HepG2 (cell line): ENCODE results near the gene AP2A2. TPM values are rescaled to one million over a fixed set of nuclear protein-coding genes. Genes with fewer than 3 reads are reported as not detected.

Experiments used
- ATAC-seq: fragments of 200-7000 bp; cut with Tn5 transposase; 3 replicates; pipeline ENCODE4 v1.9.1; 2020; ENCODE audit warnings: mild to moderate bottlenecking, moderate library complexity
- BruUV-seq: library from RNA; stranded (reverse); fragments of 400-500 nt; replicated peaks from 2 replicates; lab custom pipeline; 2021; lab: Mats Ljungman, UMichigan
- CTCF ChIA-PET: fragments of 300-600 bp; formaldehyde crosslinking; extraction: SDS; loops from one replicate; lab custom pipeline; 2021; ENCODE audit warnings: low total read pairs, inconsistent platforms, low intra/inter-chr PET ratio; lab: Yijun Ruan, JAX
- POLR2A ChIA-PET: fragments of 350-600 bp; sonication (Branson Sonifier 250); formaldehyde crosslinking; loops from one replicate; lab custom pipeline; 2020; ENCODE audit warnings: antibody characterized with exemption, inconsistent platforms; lab: Yijun Ruan, JAX
- DNase-seq: peaks from one replicate; pipeline ENCODE4 v3.0.0-alpha.2; 2015; ENCODE audit warnings: low spot score
- FAIRE-seq: peaks from 3 replicates; lab custom pipeline; 2011; peaks lifted over from hg19 to GRCh38; lab: Jason Lieb, UNC
- H2AFZ ChIP-seq: one replicate; pipeline ENCODE4 v1.6.1; 2011; ENCODE audit warnings: low read length, inconsistent platforms
- H3K27ac ChIP-seq: fragments of 300-600 bp; 3 replicates; pipeline ENCODE4 v1.8.0; 2011; ENCODE audit warnings: mixed run types, mild to moderate bottlenecking, mixed read lengths, low read length, inconsistent platforms; ENCODE audit not compliant: insufficient read depth; ENCODE audit errors: extremely low read length
- H3K27me3 ChIP-seq, 2 experiments: fragments of 200-600 bp in 1 of 2; 2 replicates in 1 of 2; 3 replicates in 1 of 2; pipeline versions ENCODE4 v1.6.0 to v1.8.0; 2011; ENCODE audit warnings: low read length in 2 of 2, mild to moderate bottlenecking in 2 of 2, moderate library complexity in 2 of 2, inconsistent platforms in 1 of 2; ENCODE audit not compliant: insufficient read depth in 2 of 2, control insufficient read depth in 1 of 2
- H3K36me3 ChIP-seq, 2 experiments: fragments of 200-600 bp in 1 of 2; replicated peaks in 1 of 2; 2 replicates in 1 of 2; 3 replicates in 1 of 2; pipeline versions ENCODE4 v1.5.1 to v1.8.0; 2011; ENCODE audit warnings: low read length in 2 of 2, inconsistent platforms in 1 of 2; ENCODE audit not compliant: insufficient read depth in 2 of 2, control insufficient read depth in 1 of 2
- H3K4me1 ChIP-seq: 2 replicates; pipeline ENCODE4 v1.5.1; 2012; ENCODE audit warnings: low read length, inconsistent platforms; ENCODE audit not compliant: insufficient read depth
- H3K4me2 ChIP-seq: 2 replicates; pipeline ENCODE4 v1.6.0; 2011; ENCODE audit warnings: low read depth, low read length, inconsistent platforms
- H3K4me3 ChIP-seq, 3 experiments: fragments of 200-600 bp in 1 of 3; sonication (generic), shearing (Covaris generic) in 1 of 3; replicated peaks in 1 of 3; 2 replicates each; pipeline ENCODE4 v1.5.1; 2011 to 2016; ENCODE audit warnings: low read length in 3 of 3, inconsistent platforms in 2 of 3, low read depth in 2 of 3, mild to moderate bottlenecking in 2 of 3, control low read depth in 1 of 3, mixed read lengths in 1 of 3; ENCODE audit not compliant: insufficient read depth in 1 of 3
- H3K79me2 ChIP-seq: one replicate; pipeline ENCODE4 v1.6.1; 2011; ENCODE audit warnings: low read length, inconsistent platforms; ENCODE audit not compliant: insufficient read depth
- H3K9ac ChIP-seq: 2 replicates; pipeline ENCODE4 v1.6.0; 2011; ENCODE audit warnings: mild to moderate bottlenecking, low read depth, low read length, inconsistent platforms; ENCODE audit not compliant: insufficient read depth
- H3K9me3 ChIP-seq: 2 replicates; pipeline ENCODE4 v1.5.1; 2012; ENCODE audit warnings: mild to moderate bottlenecking, low read length
- H4K20me1 ChIP-seq: 2 replicates; pipeline ENCODE4 v1.6.0; 2011; ENCODE audit warnings: inconsistent platforms, mild to moderate bottlenecking, low read length, moderate library complexity; ENCODE audit not compliant: insufficient read depth
- ARHGAP35 ChIP-seq: sonication (generic); formaldehyde crosslinking; IDR thresholded peaks from 2 replicates; pipeline ENCODE4 v1.9.0; 2022; ENCODE audit warnings: mild to moderate bottlenecking, inconsistent platforms, moderate library complexity, missing genetic modification reagents, borderline replicate concordance
- ARID4A ChIP-seq: sonication (generic); formaldehyde crosslinking; IDR thresholded peaks from 2 replicates; pipeline ENCODE4 v1.5.0; 2020; ENCODE audit warnings: mild to moderate bottlenecking, missing genetic modification reagents, borderline replicate concordance
- BCL3 ChIP-seq: sonication (generic); formaldehyde crosslinking; IDR thresholded peaks from 2 replicates; pipeline ENCODE4 v1.5.1; 2020; ENCODE audit warnings: mild to moderate bottlenecking, missing genetic modification reagents, moderate library complexity
- DDIT3 ChIP-seq: sonication (generic); formaldehyde crosslinking; IDR thresholded peaks from 2 replicates; pipeline ENCODE4 v1.4.0; 2020; ENCODE audit warnings: mild to moderate bottlenecking, missing genetic modification reagents
- FOXO4 ChIP-seq: sonication (generic); formaldehyde crosslinking; conservative IDR thresholded peaks from 2 replicates; pipeline ENCODE4 v1.8.1; 2023; ENCODE audit warnings: missing genetic modification reagents
- GFI1 ChIP-seq: sonication (generic); formaldehyde crosslinking; IDR thresholded peaks from 2 replicates; pipeline ENCODE4 v1.5.0; 2020; ENCODE audit warnings: missing genetic modification reagents, mild to moderate bottlenecking, borderline replicate concordance
- KLF16 ChIP-seq, 2 experiments: sonication (generic) in 1 of 2; formaldehyde crosslinking in 1 of 2; IDR thresholded peaks; 2 replicates each; pipeline versions ENCODE4 v1.6.1 to v1.8.0; 2016 to 2023; ENCODE audit warnings: missing genetic modification reagents in 2 of 2, missing compliant biosample characterization in 1 of 2
- SIX4 ChIP-seq: sonication (generic); formaldehyde crosslinking; IDR thresholded peaks from 2 replicates; pipeline ENCODE4 v1.4.0; 2020; ENCODE audit warnings: missing genetic modification reagents
- SOX13 ChIP-seq, 3 experiments: fragments of 450-650 bp in 1 of 3; sonication (generic) in 1 of 3; formaldehyde crosslinking in 1 of 3; IDR thresholded peaks in 2 of 3; conservative IDR thresholded peaks in 1 of 3; 2 replicates each; pipeline versions ENCODE4 v1.5.0 to v1.6.1; 2016 to 2020; ENCODE audit warnings: antibody characterized with exemption in 1 of 3, mild to moderate bottlenecking in 1 of 3, missing compliant biosample characterization in 1 of 3, missing genetic modification reagents in 1 of 3, moderate library complexity in 1 of 3
- SSRP1 ChIP-seq: IDR thresholded peaks from 2 replicates; pipeline ENCODE4 v1.6.1; 2016; ENCODE audit warnings: control low read depth
- TAF1 ChIP-seq: sonication (generic); formaldehyde crosslinking; IDR thresholded peaks from 2 replicates; pipeline ENCODE4 v1.4.0; 2020; ENCODE audit warnings: missing genetic modification reagents
- TFE3 ChIP-seq: IDR thresholded peaks from 2 replicates; pipeline ENCODE4 v1.6.1; 2016
- ZNF101 ChIP-seq: sonication (generic); formaldehyde crosslinking; IDR thresholded peaks from 2 replicates; pipeline ENCODE4 v1.4.0; 2020; ENCODE audit warnings: mild to moderate bottlenecking, low read depth, missing genetic modification reagents, borderline replicate concordance
- ZNF326 ChIP-seq: sonication (generic); formaldehyde crosslinking; IDR thresholded peaks from 2 replicates; pipeline ENCODE4 v1.4.0; 2020; ENCODE audit warnings: missing genetic modification reagents, borderline replicate concordance
- ZNF383 ChIP-seq: sonication (generic); formaldehyde crosslinking; IDR thresholded peaks from 2 replicates; pipeline ENCODE4 v1.4.0; 2020; ENCODE audit warnings: missing genetic modification reagents, mild to moderate bottlenecking, borderline replicate concordance
- ZNF572 ChIP-seq: sonication (generic); formaldehyde crosslinking; IDR thresholded peaks from 2 replicates; pipeline ENCODE4 v1.5.1; 2020; ENCODE audit warnings: mild to moderate bottlenecking, missing genetic modification reagents
- WGBS: methylation state at CpG from one replicate; pipeline ENCODE4 v1.1.6; 2017; ENCODE audit warnings: low lambda C conversion rate; 5-methylcytosine and 5-hydroxymethylcytosine counted together
- in situ Hi-C: cut with HindIII; loops from 2 replicates; pipeline ENCODE4 v1.10.0; 2017; ENCODE audit warnings: low pct_unique_long_range_greater_than_20kb; ENCODE audit not compliant: extremely low pct_ligation_motif_present
- intact Hi-C: fragments of 100-400 bp; cut with micrococcal nuclease; formaldehyde crosslinking; loops from one replicate; pipeline ENCODE4 v1.10.0; 2022; ENCODE audit not compliant: unreplicated experiment
- polyA plus RNA-seq, 8 experiments: library from polyadenylated mRNA; depleted of rRNA in 3 of 8; stranded (reverse) in 7 of 8; unstranded in 1 of 8; fragments of >200 nt; fragmentation: Illumina TruSeq in 4 of 8; extraction: Trizol in 4 of 8; gene quantifications; 2 replicates each; pipeline versions ENCODE4 v1.2.1 to v1.2.3, GENCODE V29; 2011 to 2016; ENCODE audit warnings: low read depth in 4 of 8, missing spikeins in 1 of 8, mixed read lengths in 1 of 8; ENCODE audit not compliant: insufficient read depth in 1 of 8
- total RNA-seq, 5 experiments: library from RNA; depleted of rRNA; stranded (reverse); fragments of >200 nt; fragmentation: Illumina TruSeq; extraction: Trizol; gene quantifications; 2 replicates each; pipeline ENCODE4 v1.2.3, GENCODE V29; 2016; ENCODE audit warnings: low read depth in 1 of 5

AP2A2 gene
- total and polyA plus RNA-seq, 2 of the 13 experiments (the other 11 are each of a cell fraction or from before 2014, with no cell fraction given): 25.7 to 75.7 TPM

- no peak overlapping the region for H3K4me3 ChIP-seq
- FAIRE-seq (no peak), ATAC-seq (no peak), DNase-seq (no peak)
- POLR2A ChIA-PET: no interaction called here
- H3K4me2 ChIP-seq: no peak overlapping the region
- H3K36me3 ChIP-seq: peaks cover 19 to 59% of the 10 kb centered on the region in 2 experiments
- in situ Hi-C loops (no loop called here), intact Hi-C loops (no loop called here)
- peaks cover 10% of the 10 kb centered on the region for H3K4me1 ChIP-seq
- H4K20me1 ChIP-seq: no peaks in the 10 kb centered on the region
- peaks cover 15% of the 10 kb centered on the region for H3K79me2 ChIP-seq
- CTCF ChIA-PET: no interaction called here
- H2AFZ ChIP-seq: no peak overlapping the region
- H3K9ac ChIP-seq: no peak overlapping the region
- no TSS peak for BruUV-seq
- no peaks in the 10 kb centered on the region; a peak in 1 of 5 replicates for H3K27me3 ChIP-seq
- WGBS: 89% methylated on average over 3 of the region's 7 CpGs
- no peak overlapping the region for H3K27ac ChIP-seq
- no peaks in the 10 kb centered on the region for H3K9me3 ChIP-seq
- no peak for TF ChIP-seq ARHGAP35 (CRISPR knock-in tag)
- TF ChIP-seq TAF1 (CRISPR knock-in tag): no peak
- no peak for TF ChIP-seq SOX13 (IDR thresholded peaks at IDR 0.05)
- TF ChIP-seq SOX13 (CRISPR knock-in tag; conservative IDR thresholded peaks at IDR 0.05 in 1 of 2, IDR thresholded peaks at IDR 0.05 in 1 of 2): no peak
- no peak for TF ChIP-seq SIX4 (CRISPR knock-in tag)
- no peak for TF ChIP-seq TFE3 (CRISPR knock-in tag)
- no peak for TF ChIP-seq ARID4A (CRISPR knock-in tag)
- no peak for TF ChIP-seq BCL3
- TF ChIP-seq ZNF326: no peak
- TF ChIP-seq KLF16 (CRISPR knock-in tag; IDR thresholded peaks at IDR 0.05): no peak
- no peak for TF ChIP-seq FOXO4
- TF ChIP-seq GFI1 (CRISPR knock-in tag): no peak
- TF ChIP-seq ZNF572 (CRISPR knock-in tag): no peak
- no peak for TF ChIP-seq ZNF101
- TF ChIP-seq SSRP1 (CRISPR knock-in tag): no peak
- no peak for TF ChIP-seq ZNF383 (CRISPR knock-in tag)
- no peak for TF ChIP-seq DDIT3
These were observed 21.3 kb upstream of the AP2A2 start for GRCh38 chr11:904380-904779.
